Suprapubic skin (tissue), 4 donors: ENCODE measurements around the gene GCNT2.

ENCODE experiments used
- EP300 ChIP-seq: sonication (generic); formaldehyde crosslinking; IDR thresholded peaks from one replicate; pipeline ENCODE4 v1.6.1; 2017; ENCODE audit warnings: antibody characterized with exemption
- POLR2A ChIP-seq, 2 donors: fragments of 450-650 bp; IDR thresholded peaks; one replicate each; pipeline ENCODE4 v1.6.1; 2017; ENCODE audit warnings: antibody characterized with exemption in 2 of 2, mild to moderate bottlenecking in 2 of 2, moderate library complexity in 2 of 2
- POLR2AphosphoS5 ChIP-seq, 3 donors: sonication (generic); formaldehyde crosslinking; IDR thresholded peaks; one replicate each; pipeline ENCODE4 v1.6.1; 2017; ENCODE audit warnings: antibody characterized with exemption in 3 of 3
- TF ChIP-seq, protein P1 (sequence below), 2 donors: fragments of 200-600 bp in 1 of 2; fragments of 450-650 bp in 1 of 2; sonication (generic) in 1 of 2; IDR thresholded peaks; one replicate each; pipeline ENCODE4 v1.5.1; 2016 to 2019; ENCODE audit warnings: antibody characterized with exemption in 2 of 2, mild to moderate bottlenecking in 1 of 2, moderate library complexity in 1 of 2

DNA sequence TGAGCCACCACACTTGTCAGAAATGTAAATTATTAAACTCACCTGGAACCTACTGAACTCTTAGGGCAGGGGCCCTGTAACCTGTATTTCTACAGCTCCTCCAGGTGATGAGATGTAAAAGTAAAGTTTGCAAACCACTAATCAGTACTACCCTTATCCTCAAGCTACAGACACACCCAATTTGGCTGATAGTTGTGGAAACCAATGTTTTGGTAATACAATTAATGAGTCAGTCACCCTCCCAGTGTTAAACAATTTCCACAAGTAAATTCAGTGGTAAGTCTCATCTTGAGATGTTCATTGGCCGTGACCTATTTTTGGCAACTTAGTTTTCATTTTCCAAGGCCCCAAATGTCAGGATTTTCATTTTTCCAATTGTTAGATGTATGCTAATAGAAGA, 29.6 kb downstream of the GCNT2 start:
- TF ChIP-seq POLR2A (IDR thresholded peaks at IDR 0.05) = no peak
- no peak for TF ChIP-seq POLR2AphosphoS5 (IDR thresholded peaks at IDR 0.05)
- TF ChIP-seq, protein P1, sequence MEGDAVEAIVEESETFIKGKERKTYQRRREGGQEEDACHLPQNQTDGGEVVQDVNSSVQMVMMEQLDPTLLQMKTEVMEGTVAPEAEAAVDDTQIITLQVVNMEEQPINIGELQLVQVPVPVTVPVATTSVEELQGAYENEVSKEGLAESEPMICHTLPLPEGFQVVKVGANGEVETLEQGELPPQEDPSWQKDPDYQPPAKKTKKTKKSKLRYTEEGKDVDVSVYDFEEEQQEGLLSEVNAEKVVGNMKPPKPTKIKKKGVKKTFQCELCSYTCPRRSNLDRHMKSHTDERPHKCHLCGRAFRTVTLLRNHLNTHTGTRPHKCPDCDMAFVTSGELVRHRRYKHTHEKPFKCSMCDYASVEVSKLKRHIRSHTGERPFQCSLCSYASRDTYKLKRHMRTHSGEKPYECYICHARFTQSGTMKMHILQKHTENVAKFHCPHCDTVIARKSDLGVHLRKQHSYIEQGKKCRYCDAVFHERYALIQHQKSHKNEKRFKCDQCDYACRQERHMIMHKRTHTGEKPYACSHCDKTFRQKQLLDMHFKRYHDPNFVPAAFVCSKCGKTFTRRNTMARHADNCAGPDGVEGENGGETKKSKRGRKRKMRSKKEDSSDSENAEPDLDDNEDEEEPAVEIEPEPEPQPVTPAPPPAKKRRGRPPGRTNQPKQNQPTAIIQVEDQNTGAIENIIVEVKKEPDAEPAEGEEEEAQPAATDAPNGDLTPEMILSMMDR (IDR thresholded peaks at IDR 0.05) = no peak
- TF ChIP-seq EP300 = no peak
